Neural cell (in vitro differentiated cells): ENCODE measurements around the gene TRAK1.

ENCODE experiments used
- EP300 ChIP-seq: fragments of 450-650 bp; conservative IDR thresholded peaks from 2 replicates; pipeline ENCODE4 v1.6.1; 2014; ENCODE audit warnings: antibody characterized with exemption, mild to moderate bottlenecking, moderate library complexity; ENCODE audit not compliant: poor library complexity, severe bottlenecking
- EZH2 ChIP-seq: fragments of 200-600, 300-800 bp; shearing (Covaris generic), sonication (generic); IDR thresholded peaks from 2 replicates; pipeline ENCODE4 v1.6.1; 2014; ENCODE audit warnings: antibody characterized with exemption, low read length, borderline replicate concordance, mild to moderate bottlenecking; ENCODE audit not compliant: insufficient read depth, poor library complexity, severe bottlenecking
- POLR2AphosphoS5 ChIP-seq: IDR thresholded peaks from 2 replicates; pipeline ENCODE4 v1.6.1; 2012
- TAF1 ChIP-seq: IDR thresholded peaks from 2 replicates; pipeline ENCODE4 v1.6.1; 2012; ENCODE audit warnings: low read depth
- TF ChIP-seq, protein P1 (sequence below): fragments of 450-650 bp; IDR thresholded peaks from 2 replicates; pipeline ENCODE4 v1.5.1; 2014; ENCODE audit warnings: antibody characterized with exemption, mild to moderate bottlenecking, moderate library complexity; ENCODE audit not compliant: poor library complexity, severe bottlenecking
- TF ChIP-seq, protein P2 (sequence below): IDR thresholded peaks from 2 replicates; pipeline ENCODE4 v1.6.1; 2012; ENCODE audit warnings: borderline replicate concordance

DNA sequence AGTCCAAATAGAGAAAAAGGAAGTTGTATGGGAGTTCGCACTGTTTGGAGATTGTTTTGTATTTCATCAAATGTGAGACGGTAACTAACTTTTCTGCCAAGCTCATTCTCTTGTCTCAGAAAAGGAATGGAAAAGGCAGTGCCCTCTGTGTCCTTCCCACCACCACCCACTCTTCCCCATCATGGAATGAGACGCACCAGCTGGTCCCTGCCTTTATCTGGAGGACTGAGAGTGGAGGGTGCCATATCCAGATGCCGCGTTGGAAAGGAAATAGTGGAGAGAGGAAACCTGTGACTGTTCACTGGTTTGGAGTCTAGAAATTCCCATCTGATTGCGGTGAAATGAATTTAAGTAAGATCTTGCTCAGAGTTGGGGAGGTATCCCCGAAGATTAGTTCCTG is 178.5 kb downstream of the TRAK1 start:
- TF ChIP-seq EP300 (no peak), POLR2AphosphoS5 (no peak), EZH2 (no peak), TAF1 (no peak)
- TF ChIP-seq, protein P1, sequence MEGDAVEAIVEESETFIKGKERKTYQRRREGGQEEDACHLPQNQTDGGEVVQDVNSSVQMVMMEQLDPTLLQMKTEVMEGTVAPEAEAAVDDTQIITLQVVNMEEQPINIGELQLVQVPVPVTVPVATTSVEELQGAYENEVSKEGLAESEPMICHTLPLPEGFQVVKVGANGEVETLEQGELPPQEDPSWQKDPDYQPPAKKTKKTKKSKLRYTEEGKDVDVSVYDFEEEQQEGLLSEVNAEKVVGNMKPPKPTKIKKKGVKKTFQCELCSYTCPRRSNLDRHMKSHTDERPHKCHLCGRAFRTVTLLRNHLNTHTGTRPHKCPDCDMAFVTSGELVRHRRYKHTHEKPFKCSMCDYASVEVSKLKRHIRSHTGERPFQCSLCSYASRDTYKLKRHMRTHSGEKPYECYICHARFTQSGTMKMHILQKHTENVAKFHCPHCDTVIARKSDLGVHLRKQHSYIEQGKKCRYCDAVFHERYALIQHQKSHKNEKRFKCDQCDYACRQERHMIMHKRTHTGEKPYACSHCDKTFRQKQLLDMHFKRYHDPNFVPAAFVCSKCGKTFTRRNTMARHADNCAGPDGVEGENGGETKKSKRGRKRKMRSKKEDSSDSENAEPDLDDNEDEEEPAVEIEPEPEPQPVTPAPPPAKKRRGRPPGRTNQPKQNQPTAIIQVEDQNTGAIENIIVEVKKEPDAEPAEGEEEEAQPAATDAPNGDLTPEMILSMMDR, result no peak
- TF ChIP-seq, protein P2, sequence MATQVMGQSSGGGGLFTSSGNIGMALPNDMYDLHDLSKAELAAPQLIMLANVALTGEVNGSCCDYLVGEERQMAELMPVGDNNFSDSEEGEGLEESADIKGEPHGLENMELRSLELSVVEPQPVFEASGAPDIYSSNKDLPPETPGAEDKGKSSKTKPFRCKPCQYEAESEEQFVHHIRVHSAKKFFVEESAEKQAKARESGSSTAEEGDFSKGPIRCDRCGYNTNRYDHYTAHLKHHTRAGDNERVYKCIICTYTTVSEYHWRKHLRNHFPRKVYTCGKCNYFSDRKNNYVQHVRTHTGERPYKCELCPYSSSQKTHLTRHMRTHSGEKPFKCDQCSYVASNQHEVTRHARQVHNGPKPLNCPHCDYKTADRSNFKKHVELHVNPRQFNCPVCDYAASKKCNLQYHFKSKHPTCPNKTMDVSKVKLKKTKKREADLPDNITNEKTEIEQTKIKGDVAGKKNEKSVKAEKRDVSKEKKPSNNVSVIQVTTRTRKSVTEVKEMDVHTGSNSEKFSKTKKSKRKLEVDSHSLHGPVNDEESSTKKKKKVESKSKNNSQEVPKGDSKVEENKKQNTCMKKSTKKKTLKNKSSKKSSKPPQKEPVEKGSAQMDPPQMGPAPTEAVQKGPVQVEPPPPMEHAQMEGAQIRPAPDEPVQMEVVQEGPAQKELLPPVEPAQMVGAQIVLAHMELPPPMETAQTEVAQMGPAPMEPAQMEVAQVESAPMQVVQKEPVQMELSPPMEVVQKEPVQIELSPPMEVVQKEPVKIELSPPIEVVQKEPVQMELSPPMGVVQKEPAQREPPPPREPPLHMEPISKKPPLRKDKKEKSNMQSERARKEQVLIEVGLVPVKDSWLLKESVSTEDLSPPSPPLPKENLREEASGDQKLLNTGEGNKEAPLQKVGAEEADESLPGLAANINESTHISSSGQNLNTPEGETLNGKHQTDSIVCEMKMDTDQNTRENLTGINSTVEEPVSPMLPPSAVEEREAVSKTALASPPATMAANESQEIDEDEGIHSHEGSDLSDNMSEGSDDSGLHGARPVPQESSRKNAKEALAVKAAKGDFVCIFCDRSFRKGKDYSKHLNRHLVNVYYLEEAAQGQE, result no peak
